ENCODE results near the gene RAVER1. TPM values are rescaled to one million over a fixed set of nuclear protein-coding genes. Genes with fewer than 3 reads are reported as not detected.
A peak's percentile ranks its signal among the peaks of the same experiment; 100 is the strongest.

RAVER1 gene
- total and polyA plus RNA-seq, 2 donors (not counting 1 experiment from before 2014, with no cell fraction given), result 2.3 to 5.6 TPM

DNA sequence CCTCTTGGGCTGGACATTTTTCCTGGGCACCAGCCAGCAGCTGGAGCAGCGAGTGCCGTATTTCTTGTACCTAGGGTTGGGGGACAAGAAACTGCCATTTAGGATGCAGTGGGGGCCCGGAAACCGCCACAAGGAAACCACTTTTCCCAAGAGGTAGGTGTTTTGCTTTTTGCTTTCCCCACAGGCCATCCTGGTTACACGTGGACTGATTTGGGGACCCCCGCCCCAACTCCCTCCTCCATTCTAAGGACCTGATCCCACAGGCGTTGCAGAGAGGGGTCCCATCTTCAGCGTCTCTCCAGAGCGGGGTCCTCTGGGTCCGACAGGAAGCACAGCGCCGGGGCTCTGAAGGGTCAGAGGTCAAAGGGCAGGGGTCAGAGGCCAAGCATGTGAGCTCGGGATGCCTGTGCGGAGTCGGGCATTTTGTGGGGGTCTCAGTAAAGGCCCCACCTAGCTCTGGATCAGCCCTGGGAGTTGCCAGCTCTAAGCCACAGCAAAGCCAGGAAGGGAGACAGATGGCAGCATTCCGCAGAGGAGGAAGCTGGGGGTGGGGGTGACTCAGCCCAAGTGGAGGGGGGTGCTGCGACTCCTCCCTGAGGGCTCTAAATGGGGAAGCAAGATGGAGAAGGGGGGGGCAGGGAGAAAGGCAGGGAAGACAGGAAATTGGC, 28.1 kb downstream of the RAVER1 start:
- Histone ChIP-seq H3K4me2 (ENCODE audit: extremely low read depth, insufficient read depth, low read length) (no peak overlapping the region), H3K27me3 (ENCODE audit: control insufficient read depth, insufficient read depth, low read length) (no peaks in the 10 kb centered on the region), H3K4me1 (ENCODE audit: control insufficient read depth, extremely low read depth, insufficient read depth, low read length) (peaks cover 3% of the 10 kb centered on the region), H3K36me3 (ENCODE audit: control insufficient read depth, insufficient read depth, low read length) (peaks cover 2% of the 10 kb centered on the region), H3K9ac (ENCODE audit: insufficient read depth, low read length) (no peak overlapping the region), H3K4me3 (replicated peaks in 1 of 4; ENCODE audit: control extremely low read depth in 1 of 4, insufficient read depth in 1 of 4, low read depth in 3 of 4, low read length in 4 of 4) (no peak overlapping the region), H3K27ac (ENCODE audit: insufficient read depth, low read length) (no peak overlapping the region), H2AFZ (ENCODE audit: low read length) (no peak overlapping the region), H3K79me2 (ENCODE audit: control insufficient read depth, insufficient read depth, low read length) (no peaks in the 10 kb centered on the region), H4K20me1 (ENCODE audit: control insufficient read depth, extremely low read depth, insufficient read depth, low read length) (no peaks in the 10 kb centered on the region), H3K9me3 (ENCODE audit: control insufficient read depth, insufficient read depth, low read depth, low read length) (no peaks in the 10 kb centered on the region)
- peak in 1 of 2 donors; percentile 68 for DNase-seq (ENCODE audit: low read depth in 2 of 2)
- no peak for TF ChIP-seq EZH2 (IDR thresholded peaks at IDR 0.05; ENCODE audit: low read length, missing control alignments)
- TF ChIP-seq, protein P1, sequence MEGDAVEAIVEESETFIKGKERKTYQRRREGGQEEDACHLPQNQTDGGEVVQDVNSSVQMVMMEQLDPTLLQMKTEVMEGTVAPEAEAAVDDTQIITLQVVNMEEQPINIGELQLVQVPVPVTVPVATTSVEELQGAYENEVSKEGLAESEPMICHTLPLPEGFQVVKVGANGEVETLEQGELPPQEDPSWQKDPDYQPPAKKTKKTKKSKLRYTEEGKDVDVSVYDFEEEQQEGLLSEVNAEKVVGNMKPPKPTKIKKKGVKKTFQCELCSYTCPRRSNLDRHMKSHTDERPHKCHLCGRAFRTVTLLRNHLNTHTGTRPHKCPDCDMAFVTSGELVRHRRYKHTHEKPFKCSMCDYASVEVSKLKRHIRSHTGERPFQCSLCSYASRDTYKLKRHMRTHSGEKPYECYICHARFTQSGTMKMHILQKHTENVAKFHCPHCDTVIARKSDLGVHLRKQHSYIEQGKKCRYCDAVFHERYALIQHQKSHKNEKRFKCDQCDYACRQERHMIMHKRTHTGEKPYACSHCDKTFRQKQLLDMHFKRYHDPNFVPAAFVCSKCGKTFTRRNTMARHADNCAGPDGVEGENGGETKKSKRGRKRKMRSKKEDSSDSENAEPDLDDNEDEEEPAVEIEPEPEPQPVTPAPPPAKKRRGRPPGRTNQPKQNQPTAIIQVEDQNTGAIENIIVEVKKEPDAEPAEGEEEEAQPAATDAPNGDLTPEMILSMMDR (conservative IDR thresholded peaks at IDR 0.05 in 1 of 2, IDR thresholded peaks at IDR 0.05 in 1 of 2; ENCODE audit: low read depth in 1 of 2, low read length in 2 of 2), result no peak

DNA sequence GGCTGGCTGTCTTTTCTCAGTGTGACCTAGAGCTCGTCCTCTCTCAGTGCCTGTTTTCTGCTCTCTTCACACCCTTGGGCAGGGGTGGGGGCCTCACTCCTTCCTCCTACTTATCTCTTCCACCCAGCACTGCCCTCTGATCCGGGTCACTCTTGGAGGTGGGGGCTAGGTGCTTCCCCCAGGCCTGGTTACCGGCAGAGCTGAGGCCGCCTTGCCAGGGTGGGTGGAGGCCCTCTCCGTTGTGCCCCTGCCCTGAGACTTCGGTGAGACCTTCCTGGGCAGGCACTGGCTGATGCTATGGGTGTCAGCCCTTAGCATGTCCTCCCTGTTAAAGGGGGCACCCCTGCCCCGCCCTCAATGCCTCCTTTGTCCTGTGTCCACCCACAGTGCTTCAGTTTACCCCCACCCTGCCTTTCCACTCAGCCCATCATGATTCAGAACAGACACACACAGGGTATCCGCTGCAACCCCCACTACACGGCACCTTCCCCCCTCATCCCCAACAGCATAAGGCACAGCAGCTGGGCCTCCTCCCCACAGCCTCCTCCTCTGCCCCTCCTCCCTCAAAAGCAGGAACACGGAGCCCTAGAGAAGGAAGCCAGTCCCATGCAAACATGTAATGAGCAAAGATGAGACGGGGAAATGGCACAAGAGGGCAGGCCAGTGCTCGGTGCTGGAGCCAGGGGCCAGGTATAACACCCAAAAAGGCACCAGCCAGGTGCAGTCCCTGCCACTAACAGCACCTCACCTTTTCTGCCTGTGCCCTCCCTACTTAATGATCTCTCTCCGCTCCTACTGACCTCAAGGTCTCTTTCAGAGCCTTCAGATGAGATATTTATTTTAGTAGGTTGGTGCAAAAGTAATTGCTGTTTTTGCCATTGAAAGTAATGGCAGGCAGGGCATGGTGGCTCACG, 33.5 kb downstream of the RAVER1 start:
- H3K79me2 ChIP-seq (ENCODE audit: control insufficient read depth, insufficient read depth, low read length), result no peaks in the 10 kb centered on the region
- no peaks in the 10 kb centered on the region for H4K20me1 ChIP-seq (ENCODE audit: control insufficient read depth, extremely low read depth, insufficient read depth, low read length)
- DNase-seq (ENCODE audit: low read depth in 2 of 2), result no peak
- H3K27ac ChIP-seq (ENCODE audit: insufficient read depth, low read length), result no peak overlapping the region
- H3K4me3 ChIP-seq (replicated peaks in 1 of 4; ENCODE audit: control extremely low read depth in 1 of 4, insufficient read depth in 1 of 4, low read depth in 3 of 4, low read length in 4 of 4), result no peak overlapping the region
- peaks cover 11% of the 10 kb centered on the region for H3K27me3 ChIP-seq (ENCODE audit: control insufficient read depth, insufficient read depth, low read length)
- H3K4me1 ChIP-seq (ENCODE audit: control insufficient read depth, extremely low read depth, insufficient read depth, low read length), result peaks cover 3% of the 10 kb centered on the region
- H3K9ac ChIP-seq (ENCODE audit: insufficient read depth, low read length), result no peak overlapping the region
- no peak for TF ChIP-seq EZH2 (IDR thresholded peaks at IDR 0.05; ENCODE audit: low read length, missing control alignments)
- TF ChIP-seq, protein P1 (conservative IDR thresholded peaks at IDR 0.05 in 1 of 2, IDR thresholded peaks at IDR 0.05 in 1 of 2; ENCODE audit: low read depth in 1 of 2, low read length in 2 of 2), result no peak
- H3K4me2 ChIP-seq (ENCODE audit: extremely low read depth, insufficient read depth, low read length), result no peak overlapping the region
- no peaks in the 10 kb centered on the region for H3K9me3 ChIP-seq (ENCODE audit: control insufficient read depth, insufficient read depth, low read depth, low read length)
- no peak overlapping the region for H2AFZ ChIP-seq (ENCODE audit: low read length)
- no peaks in the 10 kb centered on the region for H3K36me3 ChIP-seq (ENCODE audit: control insufficient read depth, insufficient read depth, low read length)

DNA sequence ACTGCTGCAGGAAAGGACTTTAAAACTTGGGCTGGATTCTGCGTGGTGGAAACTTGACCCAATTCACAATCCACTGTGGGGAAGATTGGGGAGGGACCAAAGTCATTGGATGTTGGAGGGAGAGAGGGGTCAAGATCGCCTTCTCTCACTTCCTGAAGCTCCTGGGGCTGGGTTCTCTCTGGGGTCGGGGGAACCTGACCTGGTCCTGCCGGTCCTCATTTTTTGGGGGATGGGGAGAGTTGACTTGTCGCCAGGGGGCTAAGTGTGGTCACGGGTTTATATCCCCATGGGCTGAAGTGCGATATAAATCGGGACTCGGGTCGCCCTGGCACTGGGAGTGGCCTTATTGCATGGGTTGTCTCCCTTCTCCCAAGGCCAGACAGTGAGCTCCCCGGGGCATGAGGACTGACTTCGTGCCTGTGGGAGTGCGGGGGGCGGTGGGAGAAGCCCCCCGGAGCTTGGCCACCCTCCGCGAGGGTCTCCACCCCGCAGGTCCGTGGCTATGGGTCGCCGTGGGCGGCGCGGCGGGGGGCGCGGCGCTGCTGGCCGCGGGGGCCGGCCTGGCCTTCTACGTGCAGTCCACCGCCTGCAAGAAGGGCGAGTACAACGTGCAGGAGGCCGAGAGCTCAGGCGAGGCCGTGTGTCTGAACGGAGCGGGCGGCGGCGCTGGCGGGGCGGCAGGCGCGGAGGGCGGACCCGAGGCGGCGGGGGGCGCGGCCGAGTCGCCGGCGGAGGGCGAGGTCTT, 37.3 kb downstream of the RAVER1 start:
- H3K4me3 ChIP-seq (replicated peaks in 1 of 4; ENCODE audit: control extremely low read depth in 1 of 4, insufficient read depth in 1 of 4, low read depth in 3 of 4, low read length in 4 of 4), result no peak overlapping the region
- no peak overlapping the region for H3K4me2 ChIP-seq (ENCODE audit: extremely low read depth, insufficient read depth, low read length)
- H3K79me2 ChIP-seq (ENCODE audit: control insufficient read depth, insufficient read depth, low read length), result no peaks in the 10 kb centered on the region
- H3K27me3 ChIP-seq (ENCODE audit: control insufficient read depth, insufficient read depth, low read length), result peaks cover 38% of the 10 kb centered on the region
- H4K20me1 ChIP-seq (ENCODE audit: control insufficient read depth, extremely low read depth, insufficient read depth, low read length), result no peaks in the 10 kb centered on the region
- peaks cover 4% of the 10 kb centered on the region for H3K4me1 ChIP-seq (ENCODE audit: control insufficient read depth, extremely low read depth, insufficient read depth, low read length)
- no peak overlapping the region for H2AFZ ChIP-seq (ENCODE audit: low read length)
- TF ChIP-seq, protein P1 (conservative IDR thresholded peaks at IDR 0.05 in 1 of 2, IDR thresholded peaks at IDR 0.05 in 1 of 2; ENCODE audit: low read depth in 1 of 2, low read length in 2 of 2), result no peak
- TF ChIP-seq EZH2 (IDR thresholded peaks at IDR 0.05; ENCODE audit: low read length, missing control alignments), result peak; percentile 17
- no peaks in the 10 kb centered on the region for H3K36me3 ChIP-seq (ENCODE audit: control insufficient read depth, insufficient read depth, low read length)
- no peaks in the 10 kb centered on the region for H3K9me3 ChIP-seq (ENCODE audit: control insufficient read depth, insufficient read depth, low read depth, low read length)
- no peak overlapping the region for H3K27ac ChIP-seq (ENCODE audit: insufficient read depth, low read length)
- no peak overlapping the region for H3K9ac ChIP-seq (ENCODE audit: insufficient read depth, low read length)
- no peak for DNase-seq (ENCODE audit: low read depth in 2 of 2)
